GM12801 (cell line): ENCODE results near the gene TAF10.

Source experiments
- CTCF ChIP-seq: IDR thresholded peaks from one replicate; pipeline ENCODE4 v1.5.1; 2011; ENCODE audit warnings: control low read depth; ENCODE audit not compliant: insufficient read length; ENCODE audit errors: extremely low read depth

TAF10 gene

GRCh38 chr11:6632116-6633073 is 20.4 kb upstream of the TAF10 start:
- TF ChIP-seq CTCF = no peak

GRCh38 chr11:6631361-6631890 is 19.4 kb upstream of the TAF10 start:
- no peak for TF ChIP-seq CTCF

GRCh38 chr11:6630632-6631291 is 18.7 kb upstream of the TAF10 start:
- no peak for TF ChIP-seq CTCF

- TF ChIP-seq CTCF = no peak
Observed at GRCh38 chr11:6629892-6630631, 18.0 kb upstream of the TAF10 start.

- no peak for TF ChIP-seq CTCF
Observed at GRCh38 chr11:6629573-6629891, 17.5 kb upstream of the TAF10 start.

GRCh38 chr11:6628526-6628925 is 16.5 kb upstream of the TAF10 start:
- no peak for TF ChIP-seq CTCF

GRCh38 chr11:6627762-6628241 is 15.8 kb upstream of the TAF10 start:
- no peak for TF ChIP-seq CTCF
